Measurements from ENCODE around the gene ATRIP.

DNA sequence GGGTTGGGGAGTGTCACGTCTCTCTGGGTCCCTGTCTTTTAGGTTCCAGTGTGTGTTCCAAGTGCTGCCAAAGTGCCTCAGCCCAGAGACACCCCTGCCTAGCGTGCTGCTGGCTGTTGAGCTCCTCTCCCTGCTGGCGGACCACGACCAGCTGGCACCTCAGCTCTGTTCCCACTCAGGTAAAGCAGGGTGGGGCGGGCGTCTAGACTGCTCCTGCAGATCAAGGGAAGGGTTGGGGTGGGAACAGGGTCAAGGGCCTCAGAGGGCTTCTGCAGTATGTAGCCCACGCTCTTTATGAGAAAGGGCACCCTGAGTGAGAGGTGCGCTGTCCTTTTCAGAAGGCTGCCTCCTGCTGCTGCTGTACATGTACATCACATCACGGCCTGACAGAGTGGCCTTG is 17.2 kb downstream of the ATRIP start:
- TF ChIP-seq, protein P1, sequence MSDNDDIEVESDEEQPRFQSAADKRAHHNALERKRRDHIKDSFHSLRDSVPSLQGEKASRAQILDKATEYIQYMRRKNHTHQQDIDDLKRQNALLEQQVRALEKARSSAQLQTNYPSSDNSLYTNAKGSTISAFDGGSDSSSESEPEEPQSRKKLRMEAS (IDR thresholded peaks at IDR 0.05): no peak
- TF ChIP-seq, protein P2, sequence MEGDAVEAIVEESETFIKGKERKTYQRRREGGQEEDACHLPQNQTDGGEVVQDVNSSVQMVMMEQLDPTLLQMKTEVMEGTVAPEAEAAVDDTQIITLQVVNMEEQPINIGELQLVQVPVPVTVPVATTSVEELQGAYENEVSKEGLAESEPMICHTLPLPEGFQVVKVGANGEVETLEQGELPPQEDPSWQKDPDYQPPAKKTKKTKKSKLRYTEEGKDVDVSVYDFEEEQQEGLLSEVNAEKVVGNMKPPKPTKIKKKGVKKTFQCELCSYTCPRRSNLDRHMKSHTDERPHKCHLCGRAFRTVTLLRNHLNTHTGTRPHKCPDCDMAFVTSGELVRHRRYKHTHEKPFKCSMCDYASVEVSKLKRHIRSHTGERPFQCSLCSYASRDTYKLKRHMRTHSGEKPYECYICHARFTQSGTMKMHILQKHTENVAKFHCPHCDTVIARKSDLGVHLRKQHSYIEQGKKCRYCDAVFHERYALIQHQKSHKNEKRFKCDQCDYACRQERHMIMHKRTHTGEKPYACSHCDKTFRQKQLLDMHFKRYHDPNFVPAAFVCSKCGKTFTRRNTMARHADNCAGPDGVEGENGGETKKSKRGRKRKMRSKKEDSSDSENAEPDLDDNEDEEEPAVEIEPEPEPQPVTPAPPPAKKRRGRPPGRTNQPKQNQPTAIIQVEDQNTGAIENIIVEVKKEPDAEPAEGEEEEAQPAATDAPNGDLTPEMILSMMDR (IDR thresholded peaks at IDR 0.05): no peak
- no peak for TF ChIP-seq RAD21 (conservative IDR thresholded peaks at IDR 0.05 in 1 of 2, IDR thresholded peaks at IDR 0.05 in 1 of 2)
- TF ChIP-seq FOSB (CRISPR knock-in tag; IDR thresholded peaks at IDR 0.05): no peak
- no peak for TF ChIP-seq FOSL2 (IDR thresholded peaks at IDR 0.05)
- TF ChIP-seq FOSL2 (CRISPR knock-in tag; IDR thresholded peaks at IDR 0.05): no peak
- no peak for TF ChIP-seq SMC3 (IDR thresholded peaks at IDR 0.05)

Data from A549 (cell line).